Liver (tissue), 3 donors: ENCODE measurements around the gene DDX21.

ENCODE experiments used
- CTCF ChIP-seq: fragments of 150-350 bp; IDR thresholded peaks from 2 replicates; pipeline ENCODE4 v1.5.1; 2017; ENCODE audit warnings: improper control_type of control experiment, low read depth, low read length; ENCODE audit not compliant: missing input control
- GABPA ChIP-seq, 2 donors: IDR thresholded peaks in 1 of 2; conservative IDR thresholded peaks in 1 of 2; 2 replicates each; pipeline ENCODE4 v1.6.1; 2016; ENCODE audit warnings: antibody characterized with exemption in 2 of 2, mild to moderate bottlenecking in 1 of 2, moderate library complexity in 1 of 2
- HNF4G ChIP-seq: IDR thresholded peaks from 2 replicates; pipeline ENCODE4 v1.6.1; 2016; ENCODE audit warnings: antibody characterized with exemption
- JUND ChIP-seq, 2 donors: IDR thresholded peaks; 2 replicates each; pipeline ENCODE4 v1.6.1; 2016; ENCODE audit warnings: antibody characterized with exemption in 2 of 2
- MAX ChIP-seq: IDR thresholded peaks from 2 replicates; pipeline ENCODE4 v1.6.1; 2016; ENCODE audit warnings: antibody characterized with exemption
- RAD21 ChIP-seq, 2 donors: IDR thresholded peaks; 2 replicates each; pipeline ENCODE4 v1.6.1; 2016; ENCODE audit warnings: antibody characterized with exemption in 2 of 2, mild to moderate bottlenecking in 2 of 2
- RXRA ChIP-seq, 2 donors: IDR thresholded peaks; 2 replicates each; pipeline ENCODE4 v1.6.1; 2017 to 2018; ENCODE audit warnings: antibody characterized with exemption in 2 of 2, mild to moderate bottlenecking in 1 of 2
- SP1 ChIP-seq: IDR thresholded peaks from 2 replicates; pipeline ENCODE4 v1.6.1; 2018; ENCODE audit warnings: antibody characterized with exemption, mild to moderate bottlenecking
- TAF1 ChIP-seq: conservative IDR thresholded peaks from 2 replicates; pipeline ENCODE4 v1.6.1; 2016; ENCODE audit warnings: antibody characterized with exemption, mild to moderate bottlenecking
- YY1 ChIP-seq: IDR thresholded peaks from 2 replicates; pipeline ENCODE4 v1.6.1; 2016; ENCODE audit warnings: antibody characterized with exemption, mild to moderate bottlenecking
- TF ChIP-seq, protein P1 (sequence below): IDR thresholded peaks from 2 replicates; pipeline ENCODE4 v1.6.1; 2016; ENCODE audit warnings: antibody characterized with exemption
- donor health status: healthy.
- donor health status: healthy.

DNA sequence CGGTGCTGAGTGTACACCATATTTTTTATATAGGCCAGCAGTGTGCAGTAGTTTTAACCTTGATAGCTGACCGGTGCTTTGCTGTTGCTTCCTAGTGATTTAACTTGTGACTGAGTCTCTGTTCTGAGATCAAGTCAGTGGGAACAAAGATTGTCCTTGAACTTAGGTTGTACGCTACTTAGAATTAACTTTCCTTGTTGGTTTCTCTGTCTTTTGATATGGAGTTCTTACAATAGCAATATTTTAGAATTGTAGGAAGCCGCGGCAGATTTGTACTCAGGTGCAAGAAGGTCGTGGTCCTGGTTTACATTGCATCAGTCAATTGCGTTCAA, 1.3 kb downstream of the DDX21 start:
- TF ChIP-seq CTCF (no peak), JUND (IDR thresholded peaks at IDR 0.05) (no peak), TAF1 (no peak), MAX (no peak), SP1 (no peak), RXRA (IDR thresholded peaks at IDR 0.05) (no peak), GABPA (IDR thresholded peaks at IDR 0.05 in 1 of 2, conservative IDR thresholded peaks at IDR 0.05 in 1 of 2) (no peak), HNF4G (no peak), YY1 (no peak), RAD21 (IDR thresholded peaks at IDR 0.05) (no peak)
- TF ChIP-seq, protein P1, sequence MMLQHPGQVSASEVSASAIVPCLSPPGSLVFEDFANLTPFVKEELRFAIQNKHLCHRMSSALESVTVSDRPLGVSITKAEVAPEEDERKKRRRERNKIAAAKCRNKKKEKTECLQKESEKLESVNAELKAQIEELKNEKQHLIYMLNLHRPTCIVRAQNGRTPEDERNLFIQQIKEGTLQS: no peak
